Keratinocyte (primary cell): ENCODE measurements around the gene FBXL14. TPM values are rescaled to one million over a fixed set of nuclear protein-coding genes. Genes with fewer than 3 reads are reported as not detected.

Experiments
- DNase-seq: peaks from one replicate; pipeline ENCODE4 v3.0.0-alpha.2; 2011; ENCODE audit warnings: low read depth, missing footprints, low spot score
- FAIRE-seq: peaks from 2 replicates; lab custom pipeline; 2011; peaks lifted over from hg19 to GRCh38; lab: Jason Lieb, UNC
- H2AFZ ChIP-seq: 2 replicates; pipeline ENCODE4 v1.6.0; 2012; ENCODE audit warnings: low read length, control low read depth, inconsistent platforms; ENCODE audit not compliant: control insufficient read depth
- H3K27ac ChIP-seq: 2 replicates; pipeline ENCODE4 v1.5.1; 2011; ENCODE audit warnings: low read length; ENCODE audit not compliant: control insufficient read depth, insufficient read depth
- H3K27me3 ChIP-seq: 3 replicates; pipeline ENCODE4 v1.6.0; 2011; ENCODE audit warnings: low read length; ENCODE audit not compliant: control insufficient read depth, insufficient read depth; ENCODE audit errors: extremely low read depth
- H3K36me3 ChIP-seq, 2 experiments: 2 replicates in 1 of 2; 3 replicates in 1 of 2; pipeline ENCODE4 v1.5.1; 2011; ENCODE audit warnings: low read length in 2 of 2, mild to moderate bottlenecking in 1 of 2; ENCODE audit not compliant: control insufficient read depth in 2 of 2, insufficient read depth in 2 of 2; ENCODE audit errors: extremely low read depth in 1 of 2
- H3K4me1 ChIP-seq: 3 replicates; pipeline ENCODE4 v1.5.1; 2011; ENCODE audit warnings: low read length; ENCODE audit not compliant: control insufficient read depth, insufficient read depth; ENCODE audit errors: extremely low read depth
- H3K4me2 ChIP-seq: 3 replicates; pipeline ENCODE4 v1.6.0; 2011; ENCODE audit warnings: low read depth, low read length; ENCODE audit not compliant: control insufficient read depth, insufficient read depth; ENCODE audit errors: extremely low read depth
- H3K4me3 ChIP-seq, 3 experiments: fragments of 200-600 bp in 1 of 3; sonication (generic) in 1 of 3; 2 replicates in 2 of 3; 3 replicates in 1 of 3; pipeline ENCODE4 v1.5.1; 2011 to 2016; ENCODE audit warnings: low read length in 3 of 3, mild to moderate bottlenecking in 3 of 3, control low read depth in 2 of 3, inconsistent platforms in 1 of 3, low read depth in 1 of 3, mixed read lengths in 1 of 3, mixed run types in 1 of 3, moderate library complexity in 1 of 3; ENCODE audit not compliant: control insufficient read depth in 2 of 3, insufficient read depth in 2 of 3; ENCODE audit errors: extremely low read depth in 1 of 3
- H3K79me2 ChIP-seq: 2 replicates; pipeline ENCODE4 v1.6.0; 2012; ENCODE audit warnings: low read length; ENCODE audit not compliant: control insufficient read depth, insufficient read depth
- H3K9ac ChIP-seq: 3 replicates; pipeline ENCODE4 v1.6.0; 2011; ENCODE audit warnings: low read length; ENCODE audit not compliant: control insufficient read depth, insufficient read depth; ENCODE audit errors: extremely low read depth
- H3K9me1 ChIP-seq: 3 replicates; pipeline ENCODE4 v1.6.0; 2011; ENCODE audit warnings: low read length; ENCODE audit not compliant: control insufficient read depth, insufficient read depth; ENCODE audit errors: extremely low read depth
- H3K9me3 ChIP-seq: 2 replicates; pipeline ENCODE4 v1.5.1; 2012; ENCODE audit warnings: low read depth, low read length; ENCODE audit not compliant: control insufficient read depth
- H4K20me1 ChIP-seq: 3 replicates; pipeline ENCODE4 v1.6.0; 2011; ENCODE audit warnings: low read length; ENCODE audit not compliant: control insufficient read depth, insufficient read depth; ENCODE audit errors: extremely low read depth
- EZH2 ChIP-seq: IDR thresholded peaks from one replicate; pipeline ENCODE4 v1.6.1; 2012; ENCODE audit warnings: inconsistent platforms, mild to moderate bottlenecking, low read length, moderate library complexity
- dilution Hi-C: fragments of 300-500 bp; cut with MboI; formaldehyde crosslinking; loops from one replicate; pipeline ENCODE4 v1.7.0; 2020; ENCODE audit warnings: low sequenced_read_pairs; ENCODE audit not compliant: extremely low pct_ligation_motif_present
- polyA plus RNA-seq, 5 experiments: library from polyadenylated mRNA; depleted of rRNA in 3 of 5; stranded (reverse) in 3 of 5; stranded (forward) in 1 of 5; unstranded in 1 of 5; fragments of >200 nt; gene quantifications; 1 replicate in 1 of 5; 2 replicates in 3 of 5; 3 replicates in 1 of 5; pipeline versions ENCODE4 v1.2.1 to v1.2.3, GENCODE V29; 2011 to 2012; ENCODE audit warnings: missing spikeins in 2 of 5, low read depth in 1 of 5, low replicate concordance in 1 of 5
- TF ChIP-seq, protein P1 (sequence below), 3 experiments: IDR thresholded peaks in 1 of 3; conservative IDR thresholded peaks in 1 of 3; optimal IDR thresholded peaks in 1 of 3; 2 replicates in 2 of 3; 3 replicates in 1 of 3; pipeline versions ENCODE3 to v1.5.1; 2011; ENCODE audit warnings: low read length in 3 of 3, mild to moderate bottlenecking in 3 of 3, moderate library complexity in 2 of 3, control low read depth in 1 of 3, inconsistent platforms in 1 of 3; ENCODE audit not compliant: insufficient read depth in 2 of 3; ENCODE audit errors: extremely low read depth in 1 of 3

Gene FBXL14
- polyA plus RNA-seq, 1 donor (not counting 4 experiments of a cell fraction or from before 2014, with no cell fraction given), result 1.8 TPM

DNA sequence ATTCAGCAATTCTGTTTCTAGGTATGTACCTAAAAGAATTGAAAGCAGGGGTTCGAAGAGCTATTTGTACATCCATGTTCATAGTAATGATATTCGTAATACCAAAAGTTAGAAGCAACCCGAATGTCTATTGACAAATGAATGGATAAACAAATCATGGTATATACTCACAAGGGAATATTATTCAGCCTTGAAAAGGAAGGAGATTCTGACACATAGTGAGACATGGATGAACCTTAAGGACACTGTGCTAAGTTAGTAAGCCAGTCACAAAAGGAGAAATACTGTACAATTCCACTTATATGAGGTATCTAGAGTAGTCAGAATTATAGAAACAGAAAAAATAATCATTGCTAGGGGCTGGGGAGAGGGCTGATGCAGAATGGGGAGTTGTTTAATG, 4.4 kb upstream of the FBXL14 start:
- H3K9me1 ChIP-seq, result no peaks in the 10 kb centered on the region
- H3K79me2 ChIP-seq, result peaks cover 18% of the 10 kb centered on the region
- TF ChIP-seq, protein P1, sequence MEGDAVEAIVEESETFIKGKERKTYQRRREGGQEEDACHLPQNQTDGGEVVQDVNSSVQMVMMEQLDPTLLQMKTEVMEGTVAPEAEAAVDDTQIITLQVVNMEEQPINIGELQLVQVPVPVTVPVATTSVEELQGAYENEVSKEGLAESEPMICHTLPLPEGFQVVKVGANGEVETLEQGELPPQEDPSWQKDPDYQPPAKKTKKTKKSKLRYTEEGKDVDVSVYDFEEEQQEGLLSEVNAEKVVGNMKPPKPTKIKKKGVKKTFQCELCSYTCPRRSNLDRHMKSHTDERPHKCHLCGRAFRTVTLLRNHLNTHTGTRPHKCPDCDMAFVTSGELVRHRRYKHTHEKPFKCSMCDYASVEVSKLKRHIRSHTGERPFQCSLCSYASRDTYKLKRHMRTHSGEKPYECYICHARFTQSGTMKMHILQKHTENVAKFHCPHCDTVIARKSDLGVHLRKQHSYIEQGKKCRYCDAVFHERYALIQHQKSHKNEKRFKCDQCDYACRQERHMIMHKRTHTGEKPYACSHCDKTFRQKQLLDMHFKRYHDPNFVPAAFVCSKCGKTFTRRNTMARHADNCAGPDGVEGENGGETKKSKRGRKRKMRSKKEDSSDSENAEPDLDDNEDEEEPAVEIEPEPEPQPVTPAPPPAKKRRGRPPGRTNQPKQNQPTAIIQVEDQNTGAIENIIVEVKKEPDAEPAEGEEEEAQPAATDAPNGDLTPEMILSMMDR (optimal IDR thresholded peaks at IDR 0.05 in 1 of 3, IDR thresholded peaks at IDR 0.05 in 1 of 3, conservative IDR thresholded peaks at IDR 0.05 in 1 of 3; ENCODE audit: extremely low read depth in 1 of 3, insufficient read depth in 2 of 3, low read length in 3 of 3), result no peak
- TF ChIP-seq EZH2, result no peak
- no peak overlapping the region for H3K27ac ChIP-seq
- no peaks in the 10 kb centered on the region for H3K36me3 ChIP-seq
- H3K9ac ChIP-seq, result no peak overlapping the region
- no peak overlapping the region for H3K4me2 ChIP-seq
- dilution Hi-C loops, result no loop called here
- FAIRE-seq (no peak), DNase-seq (no peak)
- H3K9me3 ChIP-seq, result no peaks in the 10 kb centered on the region
- peaks cover 7% of the 10 kb centered on the region for H3K4me1 ChIP-seq
- H4K20me1 ChIP-seq, result no peaks in the 10 kb centered on the region
- H3K4me3 ChIP-seq, result no peak overlapping the region
- no peak overlapping the region for H2AFZ ChIP-seq
- H3K27me3 ChIP-seq, result peaks cover 2% of the 10 kb centered on the region

DNA sequence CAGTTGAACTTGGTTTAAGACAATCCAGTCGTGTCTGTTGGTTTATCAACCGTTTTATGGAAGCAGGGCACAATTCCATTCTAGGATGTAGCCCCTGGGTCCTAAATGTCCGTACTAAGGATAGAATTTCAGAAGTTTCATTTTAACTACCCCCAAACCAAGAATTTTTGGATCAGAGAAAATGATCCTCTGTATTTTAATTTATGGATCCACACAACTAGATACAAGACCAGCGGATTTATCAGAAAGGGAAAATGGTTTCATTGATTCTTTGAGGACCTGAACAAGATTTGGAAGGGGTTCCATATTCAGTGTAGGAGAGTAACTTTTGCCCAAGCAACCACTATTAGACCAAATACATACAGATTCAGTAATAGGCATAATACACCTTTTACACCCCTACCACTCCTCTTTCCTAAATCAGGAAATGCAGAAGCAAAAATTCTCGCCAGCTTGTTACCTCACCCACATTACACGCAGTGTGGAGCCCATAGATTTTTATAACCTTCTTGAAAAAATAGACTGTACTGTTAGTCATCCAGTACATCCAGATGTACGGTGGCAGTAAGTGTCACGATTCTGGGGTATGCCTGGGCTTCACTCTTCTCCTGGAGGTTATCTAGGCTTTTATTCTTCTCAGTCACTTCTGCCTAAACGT, 1.4 kb upstream of the FBXL14 start:
- H3K36me3 ChIP-seq, result no peaks in the 10 kb centered on the region
- H3K27me3 ChIP-seq, result no peaks in the 10 kb centered on the region
- peaks cover 9% of the 10 kb centered on the region for H4K20me1 ChIP-seq
- peaks cover 25% of the 10 kb centered on the region for H3K79me2 ChIP-seq
- dilution Hi-C loops, result no loop called here
- H2AFZ ChIP-seq, result no peak overlapping the region
- no peak overlapping the region for H3K4me3 ChIP-seq
- H3K4me2 ChIP-seq, result no peak overlapping the region
- H3K4me1 ChIP-seq, result peaks cover 31% of the 10 kb centered on the region
- H3K9me3 ChIP-seq, result no peaks in the 10 kb centered on the region
- TF ChIP-seq, protein P1 (optimal IDR thresholded peaks at IDR 0.05 in 1 of 3, IDR thresholded peaks at IDR 0.05 in 1 of 3, conservative IDR thresholded peaks at IDR 0.05 in 1 of 3; ENCODE audit: extremely low read depth in 1 of 3, insufficient read depth in 2 of 3, low read length in 3 of 3), result no peak
- no peak for TF ChIP-seq EZH2
- peaks cover 3% of the 10 kb centered on the region for H3K9me1 ChIP-seq
- DNase-seq (no peak), FAIRE-seq (peak; percentile 13)
- no peak overlapping the region for H3K9ac ChIP-seq
- no peak overlapping the region for H3K27ac ChIP-seq
